GM10266 (cell line): ENCODE measurements around the gene SPG11.
A peak's percentile ranks its signal among the peaks of the same experiment; 100 is the strongest.
"Not testable (repeated sequence)": the region's sequence is repeated elsewhere in the genome, so short reads cannot be mapped to it uniquely, and the experiment has no call there.

Source experiments
- DNase-seq: peaks from one replicate; pipeline ENCODE4 v3.0.0; 2012; ENCODE audit errors: extremely low spot score
- TF ChIP-seq, protein P1 (sequence below): IDR thresholded peaks from 2 replicates; pipeline ENCODE4 v1.5.1; 2012; ENCODE audit warnings: mild to moderate bottlenecking, low read depth; ENCODE audit not compliant: control insufficient read depth, insufficient read depth; ENCODE audit errors: missing control alignments

Gene SPG11

GRCh38 chr15:44550734-44551133, 112.7 kb downstream of the SPG11 start:
- DNase-seq: no peak
- TF ChIP-seq, protein P1, sequence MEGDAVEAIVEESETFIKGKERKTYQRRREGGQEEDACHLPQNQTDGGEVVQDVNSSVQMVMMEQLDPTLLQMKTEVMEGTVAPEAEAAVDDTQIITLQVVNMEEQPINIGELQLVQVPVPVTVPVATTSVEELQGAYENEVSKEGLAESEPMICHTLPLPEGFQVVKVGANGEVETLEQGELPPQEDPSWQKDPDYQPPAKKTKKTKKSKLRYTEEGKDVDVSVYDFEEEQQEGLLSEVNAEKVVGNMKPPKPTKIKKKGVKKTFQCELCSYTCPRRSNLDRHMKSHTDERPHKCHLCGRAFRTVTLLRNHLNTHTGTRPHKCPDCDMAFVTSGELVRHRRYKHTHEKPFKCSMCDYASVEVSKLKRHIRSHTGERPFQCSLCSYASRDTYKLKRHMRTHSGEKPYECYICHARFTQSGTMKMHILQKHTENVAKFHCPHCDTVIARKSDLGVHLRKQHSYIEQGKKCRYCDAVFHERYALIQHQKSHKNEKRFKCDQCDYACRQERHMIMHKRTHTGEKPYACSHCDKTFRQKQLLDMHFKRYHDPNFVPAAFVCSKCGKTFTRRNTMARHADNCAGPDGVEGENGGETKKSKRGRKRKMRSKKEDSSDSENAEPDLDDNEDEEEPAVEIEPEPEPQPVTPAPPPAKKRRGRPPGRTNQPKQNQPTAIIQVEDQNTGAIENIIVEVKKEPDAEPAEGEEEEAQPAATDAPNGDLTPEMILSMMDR: no peak

DNA sequence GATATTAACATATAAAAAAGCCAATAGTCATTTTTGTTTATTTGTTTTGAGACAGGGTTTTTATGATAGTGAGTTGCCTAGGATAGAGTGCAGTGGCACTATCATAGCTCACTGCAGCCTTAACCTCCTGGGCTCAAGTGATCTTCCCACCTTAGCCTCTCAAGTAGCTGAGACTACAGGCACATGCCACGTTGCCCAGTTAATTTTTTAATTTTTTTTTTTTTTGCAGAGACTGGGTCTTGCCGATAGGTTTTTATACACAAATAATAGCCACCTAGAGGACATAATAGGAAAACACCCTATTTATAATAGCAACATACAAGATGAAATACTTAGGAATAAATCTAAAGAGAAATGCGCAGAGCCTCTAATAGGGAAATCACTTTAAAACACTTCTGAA, 113.2 kb downstream of the SPG11 start:
- TF ChIP-seq, protein P1: no peak
- DNase-seq: no peak

- not testable (repeated sequence) for DNase-seq
Measured at GRCh38 chr15:44549152-44549551, 114.3 kb downstream of the SPG11 start.

DNA sequence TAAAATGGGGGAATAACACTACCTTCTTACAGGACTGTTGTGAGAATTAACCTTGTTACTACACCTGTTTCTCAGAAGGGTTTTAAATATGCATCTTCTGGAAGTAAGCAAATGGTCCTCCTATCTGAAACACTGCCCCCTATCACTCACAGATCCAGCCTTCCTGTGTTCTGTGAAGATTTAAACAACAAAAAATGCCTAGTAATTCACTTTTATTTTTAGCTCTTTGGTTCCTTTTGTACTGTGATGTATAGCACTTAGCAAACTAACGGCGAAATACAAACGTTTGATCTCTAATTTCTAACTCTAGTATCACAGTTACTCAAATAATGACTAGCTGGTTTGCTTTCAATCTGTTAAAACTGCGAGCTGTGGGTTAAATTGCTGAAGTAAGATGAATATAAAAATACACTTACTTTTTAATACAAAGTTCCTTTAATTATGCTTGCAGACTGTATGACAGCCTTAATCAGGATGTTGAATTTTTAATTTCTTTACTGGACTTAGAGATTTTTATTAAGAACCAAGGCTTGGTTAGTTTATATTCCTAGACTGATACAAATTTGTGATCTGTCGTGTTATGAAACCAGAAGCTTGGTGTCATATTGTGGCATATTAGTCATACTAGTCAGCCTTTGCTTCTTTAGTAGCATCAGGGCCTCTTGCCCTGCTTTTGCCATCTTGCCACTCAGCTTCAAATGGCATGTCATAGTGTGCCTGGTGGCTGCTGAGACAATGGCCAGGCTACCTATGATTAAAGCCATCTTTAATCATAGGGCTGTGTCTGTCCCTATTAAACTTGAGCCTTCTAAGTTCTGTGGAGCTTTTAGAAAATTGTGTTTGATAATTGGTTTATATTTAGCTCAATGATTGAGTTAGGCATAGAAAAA, 117.3 kb downstream of the SPG11 start:
- peak; percentile 29 for DNase-seq

DNA sequence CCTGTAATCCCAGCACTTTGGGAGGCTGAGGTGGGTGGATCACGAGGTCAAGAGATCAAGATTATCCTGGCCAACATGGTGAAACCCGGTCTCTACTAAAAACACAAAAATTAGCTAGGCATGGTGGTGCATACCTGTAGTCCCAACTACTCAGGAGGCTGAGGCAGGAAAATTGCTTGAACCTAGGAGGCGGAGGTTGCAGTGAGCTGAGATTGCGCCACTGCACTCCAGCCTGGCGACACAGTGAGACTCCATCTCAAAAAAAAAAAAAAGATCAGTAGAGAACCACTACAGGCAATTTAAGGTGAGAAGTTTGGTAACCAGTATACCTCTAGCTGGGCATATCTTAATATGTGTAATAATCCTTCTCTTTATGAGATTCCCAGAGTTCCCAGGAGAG, 118.7 kb downstream of the SPG11 start:
- DNase-seq: not testable (repeated sequence)

More for the DNA sequence above, 117.3 kb downstream of the SPG11 start:
- TF ChIP-seq, protein P1: peak; percentile 47

DNA sequence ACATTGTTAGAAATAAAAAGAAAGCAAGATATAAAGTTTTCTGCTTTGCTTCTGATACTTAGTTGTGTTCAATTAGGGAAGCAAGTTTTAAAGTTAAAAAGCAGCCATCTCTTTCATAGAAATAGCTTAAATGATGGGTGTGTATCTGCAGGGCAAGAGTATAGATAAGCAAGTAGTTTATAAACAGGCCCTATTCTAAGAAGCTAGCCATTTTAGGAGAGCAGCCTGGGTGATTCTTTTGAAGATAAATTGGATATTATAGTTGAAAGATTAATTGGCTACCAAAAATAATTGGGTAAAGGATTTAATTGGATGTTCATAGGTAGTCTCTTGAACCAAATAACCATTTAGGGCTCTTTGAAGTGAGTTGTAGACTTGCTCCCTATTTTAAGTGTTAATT, 120.9 kb downstream of the SPG11 start:
- no peak for DNase-seq

GRCh38 chr15:44541282-44541958, 122.0 kb downstream of the SPG11 start:
- TF ChIP-seq, protein P1: no peak
- DNase-seq: no peak

More for the DNA sequence above, 120.9 kb downstream of the SPG11 start:
- TF ChIP-seq, protein P1: no peak

DNA sequence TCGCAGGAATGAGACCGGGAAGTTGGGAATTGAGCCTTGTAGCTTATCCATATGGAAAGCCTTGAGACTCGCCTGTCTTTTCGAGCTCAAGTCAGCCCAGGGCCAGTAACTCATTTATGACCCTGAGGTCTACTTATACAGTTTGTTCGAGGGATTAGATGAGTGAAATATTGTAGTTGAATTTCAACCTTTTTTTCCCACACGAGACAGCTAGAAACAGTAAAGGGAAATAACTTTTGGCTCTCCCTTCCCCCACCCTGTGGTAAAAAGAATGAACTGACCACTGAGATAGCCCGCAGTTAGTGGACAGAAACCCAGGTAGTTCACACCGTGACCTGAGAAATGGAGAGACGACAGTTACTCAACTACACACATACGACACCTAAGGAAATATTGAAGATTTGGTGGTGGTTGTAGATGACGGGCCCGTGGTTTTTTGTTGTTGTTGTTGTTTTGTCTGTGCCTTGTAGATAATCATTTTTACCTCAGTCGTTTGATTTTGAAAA, 125.7 kb downstream of the SPG11 start:
- DNase-seq: peak; percentile 15
- TF ChIP-seq, protein P1: no peak
